GM13977 (cell line): Measurements from ENCODE around the gene CAPN2.
"Not testable (repeated sequence)": the region's sequence is repeated elsewhere in the genome, so short reads cannot be mapped to it uniquely, and the experiment has no call there.

Experiments
- DNase-seq: peaks from one replicate; pipeline ENCODE4 v3.0.0; 2012; ENCODE audit warnings: low spot score
- in situ Hi-C: fragments of 300-500 bp; cut with MboI; formaldehyde crosslinking; loops from one replicate; pipeline ENCODE4 v1.12.0; 2022; ENCODE audit warnings: low sequenced_read_pairs, low pct_unique_long_range_greater_than_20kb, mixed read lengths, inconsistent platforms; ENCODE audit not compliant: unreplicated experiment
- TF ChIP-seq, protein P1 (sequence below): IDR thresholded peaks from 2 replicates; pipeline ENCODE4 v1.5.1; 2012; ENCODE audit warnings: mild to moderate bottlenecking, control low read depth; ENCODE audit not compliant: insufficient read depth; ENCODE audit errors: extremely low read depth, missing control alignments

CAPN2 gene

DNA sequence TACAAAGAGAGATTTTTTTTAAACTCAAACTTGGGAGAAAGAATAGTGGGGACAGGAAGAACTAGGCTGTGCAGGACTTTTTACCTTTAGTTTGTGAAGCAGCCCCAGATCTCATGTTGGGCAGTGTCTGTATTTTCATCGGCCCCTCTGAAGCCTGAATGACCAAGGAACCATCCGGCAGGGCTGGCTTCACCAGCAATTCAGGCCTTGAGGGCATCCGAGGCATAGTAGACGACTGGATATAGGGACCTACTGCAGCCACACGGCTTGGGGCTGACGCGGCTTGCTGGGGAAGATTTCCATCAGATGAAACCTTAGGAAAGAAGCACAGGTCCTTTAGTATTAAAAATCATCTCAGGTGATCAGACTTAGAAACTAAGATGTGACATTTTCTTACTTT lies 89.7 kb downstream of the CAPN2 start:
- in situ Hi-C loops: no loop called here
- TF ChIP-seq, protein P1, sequence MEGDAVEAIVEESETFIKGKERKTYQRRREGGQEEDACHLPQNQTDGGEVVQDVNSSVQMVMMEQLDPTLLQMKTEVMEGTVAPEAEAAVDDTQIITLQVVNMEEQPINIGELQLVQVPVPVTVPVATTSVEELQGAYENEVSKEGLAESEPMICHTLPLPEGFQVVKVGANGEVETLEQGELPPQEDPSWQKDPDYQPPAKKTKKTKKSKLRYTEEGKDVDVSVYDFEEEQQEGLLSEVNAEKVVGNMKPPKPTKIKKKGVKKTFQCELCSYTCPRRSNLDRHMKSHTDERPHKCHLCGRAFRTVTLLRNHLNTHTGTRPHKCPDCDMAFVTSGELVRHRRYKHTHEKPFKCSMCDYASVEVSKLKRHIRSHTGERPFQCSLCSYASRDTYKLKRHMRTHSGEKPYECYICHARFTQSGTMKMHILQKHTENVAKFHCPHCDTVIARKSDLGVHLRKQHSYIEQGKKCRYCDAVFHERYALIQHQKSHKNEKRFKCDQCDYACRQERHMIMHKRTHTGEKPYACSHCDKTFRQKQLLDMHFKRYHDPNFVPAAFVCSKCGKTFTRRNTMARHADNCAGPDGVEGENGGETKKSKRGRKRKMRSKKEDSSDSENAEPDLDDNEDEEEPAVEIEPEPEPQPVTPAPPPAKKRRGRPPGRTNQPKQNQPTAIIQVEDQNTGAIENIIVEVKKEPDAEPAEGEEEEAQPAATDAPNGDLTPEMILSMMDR: no peak
- DNase-seq: no peak

DNA sequence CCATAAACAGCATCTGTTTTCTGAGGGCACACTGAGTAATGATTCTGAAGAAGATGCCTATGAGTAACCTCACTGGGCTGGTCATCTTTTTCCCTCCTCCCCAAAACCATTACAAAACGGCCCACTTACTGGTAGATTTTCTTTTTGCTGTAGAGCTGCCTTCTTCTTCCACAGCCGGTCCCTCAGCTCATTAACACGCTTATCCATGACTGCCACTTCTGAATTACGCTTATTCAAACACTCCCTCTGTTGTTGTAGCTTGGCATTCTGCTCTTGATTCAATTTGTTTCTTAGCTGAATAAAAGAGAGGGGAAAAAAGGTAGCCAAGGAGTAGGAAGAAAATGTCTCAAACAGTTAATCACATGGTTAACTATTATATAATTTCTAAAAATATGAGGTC lies 90.3 kb downstream of the CAPN2 start:
- TF ChIP-seq, protein P1: no peak
- no peak for DNase-seq
- in situ Hi-C loops: no loop called here

DNA sequence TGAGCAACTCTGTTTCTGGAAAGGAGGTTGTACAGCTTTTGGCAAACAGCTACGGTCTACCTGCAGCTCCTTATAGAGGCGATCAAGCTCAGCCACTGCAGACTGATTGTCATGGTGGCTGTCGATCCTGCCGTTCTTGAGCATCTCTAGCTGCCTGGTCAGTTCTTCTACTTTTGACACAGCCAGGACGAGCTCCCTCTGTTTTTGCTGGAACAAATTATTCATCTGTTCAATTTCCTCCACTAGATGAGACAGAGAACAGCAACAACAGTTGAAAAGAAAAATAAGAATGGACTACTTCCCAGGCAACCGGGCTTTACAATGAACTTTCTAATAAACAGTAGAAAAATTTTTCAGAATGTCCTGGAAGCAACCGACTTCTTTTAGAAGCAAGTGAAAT lies 90.9 kb downstream of the CAPN2 start:
- in situ Hi-C loops: no loop called here
- no peak for DNase-seq
- TF ChIP-seq, protein P1: no peak

DNA sequence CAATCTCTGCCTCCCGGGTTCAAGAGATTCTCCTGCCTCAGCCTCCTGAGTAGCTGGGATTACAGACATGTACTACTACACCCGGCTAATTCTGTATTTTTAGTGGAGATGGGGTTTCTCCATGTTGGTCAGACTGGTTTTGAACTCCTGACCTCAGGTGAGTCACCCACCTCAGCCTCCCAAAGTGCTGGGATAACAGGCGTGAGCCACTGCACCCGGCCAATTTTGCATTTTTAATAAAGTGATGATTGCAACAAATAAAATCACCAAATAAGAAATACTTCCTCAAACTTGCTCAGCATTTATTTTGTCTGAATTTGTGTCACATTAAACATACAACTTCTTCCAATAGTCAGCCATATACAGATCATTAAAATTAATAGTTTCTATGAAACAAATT lies 97.6 kb downstream of the CAPN2 start:
- in situ Hi-C loops, DNase-seq: not testable (repeated sequence)

DNA sequence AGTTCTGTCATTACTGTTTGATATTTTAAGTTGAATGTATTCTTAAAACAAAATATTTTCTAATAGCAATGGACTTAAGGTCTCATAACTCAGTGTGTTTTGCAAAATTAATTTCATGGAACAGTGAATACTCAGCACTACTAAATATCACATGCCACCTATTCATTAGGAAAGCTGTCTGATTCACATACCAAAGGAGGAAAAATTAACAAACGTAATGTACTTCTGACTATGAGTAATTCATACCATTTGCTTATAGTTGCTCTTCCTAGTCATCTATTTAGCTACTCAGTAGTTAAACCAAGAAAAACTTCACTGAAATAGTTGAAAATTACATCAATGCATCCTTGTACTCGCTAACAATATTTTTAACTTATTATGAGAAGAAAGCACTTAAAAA lies 98.2 kb downstream of the CAPN2 start:
- in situ Hi-C loops: no loop called here
- no peak for DNase-seq
- TF ChIP-seq, protein P1: no peak

DNA sequence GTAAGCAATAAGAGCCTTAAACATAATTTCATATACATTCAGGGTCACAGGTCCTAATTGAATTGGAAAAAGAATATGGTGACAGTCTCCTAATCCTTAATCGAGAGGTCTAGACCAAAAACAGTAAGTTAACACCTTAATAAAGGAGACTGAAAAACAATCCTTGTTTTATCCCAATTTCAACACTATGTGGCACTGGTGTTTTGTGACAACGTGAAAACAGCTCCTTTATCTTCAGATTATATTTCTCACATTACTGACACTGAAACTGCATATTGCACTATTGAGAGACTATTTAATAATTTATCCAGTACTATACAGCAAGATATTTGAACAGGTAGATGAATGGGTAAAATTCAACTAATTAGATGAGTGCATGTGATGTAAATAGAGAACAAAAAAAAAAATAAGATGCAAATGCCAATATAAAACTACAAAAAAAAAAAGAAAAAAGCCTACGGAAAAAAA lies 99.3 kb downstream of the CAPN2 start:
- in situ Hi-C loops: no loop called here
- DNase-seq: no peak
- TF ChIP-seq, protein P1: peak; percentile 43

DNA sequence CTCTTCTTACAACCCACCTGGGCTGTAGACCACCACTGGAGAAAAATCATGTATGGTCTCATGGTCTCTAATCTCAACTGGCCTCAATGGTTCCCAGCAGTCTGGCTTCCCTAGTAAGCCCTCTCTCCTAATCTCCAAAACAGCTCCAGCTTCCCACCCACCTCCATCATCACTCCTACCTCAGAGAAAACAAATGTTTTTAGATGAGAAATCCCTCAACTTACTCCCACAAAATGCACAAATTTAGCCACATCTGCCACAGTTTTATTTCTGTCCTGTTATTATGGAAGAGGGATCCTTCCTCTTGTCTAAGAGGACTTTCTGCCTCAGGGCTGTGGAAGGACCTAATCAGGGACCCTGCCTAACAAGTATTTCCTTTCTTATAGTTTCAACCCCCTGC lies 101.3 kb downstream of the CAPN2 start:
- TF ChIP-seq, protein P1: no peak
- in situ Hi-C loops: no loop called here
- no peak for DNase-seq
